GM18519 (cell line): ENCODE measurements around the gene TRIM65.

Experiments used
- ATAC-seq: cut with Tn5 transposase; IDR thresholded peaks from one replicate; pipeline ENCODE4 v1.9.1; 2021; ENCODE audit warnings: mild to moderate bottlenecking, moderate library complexity; ENCODE audit not compliant: unreplicated experiment, low FRiP score

The TRIM65 gene

DNA sequence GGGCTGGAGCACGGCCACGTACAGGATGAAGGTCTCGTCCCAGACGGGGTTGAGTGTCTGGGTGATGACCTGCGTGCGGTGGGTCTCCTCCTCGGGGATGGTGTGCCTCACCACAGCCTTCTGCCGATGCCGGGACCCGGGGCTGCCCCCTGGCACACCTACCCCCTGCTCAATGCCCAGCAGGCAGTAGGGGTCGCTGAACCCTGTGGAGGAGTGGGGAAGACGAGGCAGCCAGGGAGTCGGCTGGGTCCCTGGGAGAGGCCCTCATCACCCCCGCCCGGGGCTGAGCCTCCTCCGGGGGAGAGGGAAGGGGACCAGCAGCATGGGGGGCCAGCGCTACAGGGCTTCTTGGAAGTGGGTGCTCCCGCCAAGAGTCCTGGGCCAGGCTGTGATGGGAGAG is 54.3 kb downstream of the TRIM65 start:
- no peak for ATAC-seq

DNA sequence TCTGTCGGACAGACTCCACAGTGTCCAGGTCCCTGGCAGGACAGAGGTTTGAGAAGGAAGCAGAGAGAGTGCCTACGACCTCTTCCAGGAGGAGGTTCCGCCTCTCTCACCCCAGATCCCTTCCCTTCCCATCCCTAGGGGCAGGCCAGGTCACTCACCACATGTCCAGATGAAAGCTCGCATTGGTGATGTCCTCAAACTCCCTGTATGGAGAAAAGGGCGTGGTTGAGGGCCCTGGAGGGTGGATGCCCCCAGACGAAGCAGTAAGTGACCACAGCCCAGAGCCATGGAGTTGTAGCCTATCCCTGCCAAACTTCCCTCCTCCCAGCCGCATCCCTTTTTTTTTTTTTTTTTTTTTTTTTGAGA is 56.0 kb downstream of the TRIM65 start:
- ATAC-seq = no peak

DNA sequence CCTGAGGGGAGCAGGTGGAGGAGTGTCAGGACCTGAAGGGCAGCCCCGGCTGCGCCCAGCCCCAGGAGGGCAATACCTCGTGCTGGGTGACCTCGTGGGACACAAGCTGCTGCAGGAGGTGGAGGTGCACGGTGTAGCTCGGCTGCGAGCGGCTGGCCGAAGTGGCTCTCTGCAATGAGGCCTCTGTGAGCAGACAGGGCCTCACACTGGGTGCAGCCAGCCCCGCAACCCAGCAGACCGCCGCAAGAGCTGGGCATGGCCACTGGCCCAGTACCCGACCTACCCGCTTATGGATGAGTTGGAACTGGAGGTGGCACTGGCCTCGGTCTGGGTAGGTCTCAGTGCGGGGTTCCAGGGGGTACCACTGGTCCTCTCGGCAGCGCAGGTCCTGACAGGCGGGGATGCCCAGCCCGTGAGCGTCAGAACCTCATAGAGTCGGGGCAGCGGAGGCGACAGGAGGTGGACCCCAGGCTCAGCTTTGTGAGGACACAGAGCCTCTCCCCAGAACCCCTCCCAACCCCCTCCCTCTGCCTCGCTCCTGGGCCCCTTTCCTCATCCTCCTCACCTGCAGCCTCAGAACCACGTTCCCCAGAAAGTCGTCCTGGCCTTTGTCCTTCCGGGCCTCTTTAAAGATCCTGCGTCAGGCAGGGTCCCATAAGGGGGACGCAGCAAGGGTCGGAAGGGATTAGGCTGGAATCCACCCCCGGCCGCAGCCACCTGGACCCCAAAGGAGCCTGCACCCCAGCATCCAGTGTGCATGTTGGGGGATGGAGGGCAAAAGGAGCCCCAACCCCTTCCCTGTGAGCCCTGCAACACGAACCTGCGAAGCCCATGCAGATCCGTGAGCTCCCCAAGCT is 56.6 kb downstream of the TRIM65 start:
- ATAC-seq = no peak
